GM10248 (cell line): ENCODE data around the gene C9orf43.

Experiments
- CTCF ChIA-PET: fragments of 300-600 bp; sonication (Branson Sonifier 250); formaldehyde crosslinking; extraction: SDS; loops from one replicate; lab custom pipeline; 2021; ENCODE audit warnings: antibody characterized with exemption; lab: Yijun Ruan, JAX
- POLR2A ChIA-PET: fragments of 350-650 bp; sonication (Branson Sonifier 250); formaldehyde crosslinking; extraction: SDS; loops from one replicate; lab custom pipeline; 2020; ENCODE audit warnings: antibody characterized with exemption; lab: Yijun Ruan, JAX
- DNase-seq: peaks from one replicate; pipeline ENCODE4 v3.0.0; 2012; ENCODE audit errors: extremely low spot score
- CTCF ChIP-seq: IDR thresholded peaks from 2 replicates; pipeline ENCODE4 v1.5.1; 2012; ENCODE audit warnings: mild to moderate bottlenecking, low read depth; ENCODE audit errors: extremely low read depth, missing control alignments, control extremely low read depth

C9orf43 gene

GRCh38 chr9:113449376-113449775 lies 38.8 kb downstream of the C9orf43 start:
- ChIA-PET CTCF (interaction anchor here (1.0 to 6.3 kb wide), 3 partner anchors 16 to 207 kb away, joined by 3 to 171 read pairs (median 45); no protein-coding TSS in a partner anchor), POLR2A (no interaction called here)
- no peak for DNase-seq
- no peak for TF ChIP-seq CTCF

- no peak for TF ChIP-seq CTCF
- POLR2A ChIA-PET, result no interaction called here
- CTCF ChIA-PET, result interaction anchor here (0.8 to 3.0 kb wide), 3 partner anchors 55 to 206 kb away, joined by 3 to 14 read pairs (median 11); no protein-coding TSS in a partner anchor
These were observed 41.6 kb downstream of the C9orf43 start for GRCh38 chr9:113452113-113452605.

GRCh38 chr9:113454914-113455761 lies 44.6 kb downstream of the C9orf43 start:
- CTCF ChIA-PET, result interaction anchor here (0.9 to 4.8 kb wide), 10 partner anchors 9 to 201 kb away, joined by 3 to 61 read pairs (median 4); no protein-coding TSS in a partner anchor
- no peak for DNase-seq
- POLR2A ChIA-PET, result no interaction called here
- TF ChIP-seq CTCF, result no peak

More at GRCh38 chr9:113452113-113452605, 41.6 kb downstream of the C9orf43 start:
- DNase-seq, result no peak

- POLR2A ChIA-PET, result no interaction called here
- no peak for TF ChIP-seq CTCF
- no peak for DNase-seq
- CTCF ChIA-PET, result interaction anchor here (2.7 to 4.8 kb wide), 3 partner anchors 10 to 200 kb away, joined by 15 to 61 read pairs (median 22); no protein-coding TSS in a partner anchor
These were observed 45.7 kb downstream of the C9orf43 start for GRCh38 chr9:113456235-113456634.

- no peak for DNase-seq
- POLR2A ChIA-PET, result no interaction called here
These were observed 50.7 kb downstream of the C9orf43 start for GRCh38 chr9:113461285-113461684.

More at GRCh38 chr9:113461285-113461684, 50.7 kb downstream of the C9orf43 start:
- TF ChIP-seq CTCF, result no peak
- CTCF ChIA-PET, result interaction anchor here (0.8 to 2.2 kb wide), 2 partner anchors 13 to 197 kb away, joined by 3 to 5 read pairs; no protein-coding TSS in a partner anchor
